Mesothelial cell of epicardium (in vitro differentiated cells): ENCODE results near the gene RAG2. TPM values are rescaled to one million over a fixed set of nuclear protein-coding genes. Genes with fewer than 3 reads are reported as not detected.

Experiments used
- DNase-seq, 2 experiments: peaks; one replicate each; pipeline ENCODE4 v3.0.0; 2021; ENCODE audit warnings: low spot score in 2 of 2; ENCODE audit not compliant: unreplicated experiment in 2 of 2
- H3K27ac Mint-ChIP-seq: 2 replicates; pipeline ENCODE4 v1.8.0; 2021; ENCODE audit warnings: mixed read lengths
- H3K27me3 Mint-ChIP-seq: 2 replicates; pipeline ENCODE4 v1.8.0; 2021; ENCODE audit warnings: low read depth, mixed read lengths
- H3K36me3 Mint-ChIP-seq: 2 replicates; pipeline ENCODE4 v1.8.0; 2021; ENCODE audit warnings: mixed read lengths
- H3K4me1 Mint-ChIP-seq: 2 replicates; pipeline ENCODE4 v1.8.0; 2021; ENCODE audit warnings: mixed read lengths
- H3K4me3 Mint-ChIP-seq: 2 replicates; pipeline ENCODE4 v1.8.0; 2021; ENCODE audit warnings: mild to moderate bottlenecking, moderate library complexity, mixed read lengths
- H3K9me3 Mint-ChIP-seq: 2 replicates; pipeline ENCODE4 v1.8.0; 2021; ENCODE audit warnings: mixed read lengths
- CTCF ChIP-seq: fragments of 200-600 bp; sonication (generic); IDR thresholded peaks from one replicate; pipeline ENCODE4 v1.5.0; 2021; ENCODE audit warnings: antibody characterized with exemption; ENCODE audit not compliant: unreplicated experiment
- total RNA-seq: library from RNA; stranded (reverse); gene quantifications from 3 replicates; pipeline ENCODE4 v1.2.1, GENCODE V29; 2021

RAG2 gene
- total RNA-seq, 1 donor from 2014 or later, result not detected

GRCh38 chr11:36600180-36600579 is 2.1 kb upstream of the RAG2 start:
- Mint-ChIP-seq H3K4me1 (peaks cover 4% of the 10 kb centered on the region), H3K36me3 (peaks cover 1% of the 10 kb centered on the region), H3K4me3 (no peak overlapping the region), H3K9me3 (no peaks in the 10 kb centered on the region), H3K27me3 (no peaks in the 10 kb centered on the region), H3K27ac (no peak overlapping the region)
- no peak for DNase-seq
- TF ChIP-seq CTCF, result no peak

GRCh38 chr11:36596880-36597279 is 1.2 kb downstream of the RAG2 start:
- peaks cover 1% of the 10 kb centered on the region for H3K36me3 Mint-ChIP-seq
- no peak overlapping the region for H3K27ac Mint-ChIP-seq

GRCh38 chr11:36594316-36594989 is 3.6 kb downstream of the RAG2 start, which contains the start of gene IFTAP:
Gene IFTAP (plus strand): TSS chr11:36594502. CDS start chr11:36610104, 15,602 bp downstream.
- H3K27me3 Mint-ChIP-seq, result peaks cover 30% of the 10 kb centered on the region
- peak in 1 of 2 experiments; percentile 66 for DNase-seq
- peaks cover 9% of the 10 kb centered on the region for H3K4me1 Mint-ChIP-seq
- peaks cover 1% of the 10 kb centered on the region for H3K36me3 Mint-ChIP-seq
- H3K4me3 Mint-ChIP-seq, result peak within 1 kb of the TSS; percentile 95
- no peaks in the 10 kb centered on the region for H3K9me3 Mint-ChIP-seq
- peak within 1 kb of the TSS; percentile 89 for H3K27ac Mint-ChIP-seq
- no peak for TF ChIP-seq CTCF

More at GRCh38 chr11:36596880-36597279, 1.2 kb downstream of the RAG2 start:
- Mint-ChIP-seq H3K4me1 (peaks cover 9% of the 10 kb centered on the region), H3K4me3 (no peak overlapping the region), H3K9me3 (no peaks in the 10 kb centered on the region), H3K27me3 (peaks cover 8% of the 10 kb centered on the region)
- DNase-seq, result no peak
- TF ChIP-seq CTCF, result no peak

GRCh38 chr11:36591433-36591832 is 6.6 kb downstream of the RAG2 start:
- no peaks in the 10 kb centered on the region for H3K9me3 Mint-ChIP-seq
- no peaks in the 10 kb centered on the region for H3K36me3 Mint-ChIP-seq
- no peak overlapping the region for H3K27ac Mint-ChIP-seq
- no peak for DNase-seq
- TF ChIP-seq CTCF, result no peak
- peaks cover 59% of the 10 kb centered on the region for H3K27me3 Mint-ChIP-seq
- peaks cover 9% of the 10 kb centered on the region for H3K4me1 Mint-ChIP-seq
- no peak overlapping the region for H3K4me3 Mint-ChIP-seq

GRCh38 chr11:36590513-36590912 is 7.5 kb downstream of the RAG2 start:
- Mint-ChIP-seq H3K4me1 (peaks cover 8% of the 10 kb centered on the region), H3K36me3 (no peaks in the 10 kb centered on the region), H3K27ac (no peak overlapping the region), H3K9me3 (no peaks in the 10 kb centered on the region), H3K4me3 (no peak overlapping the region), H3K27me3 (peaks cover 68% of the 10 kb centered on the region)
- no peak for DNase-seq
- TF ChIP-seq CTCF, result no peak
